ENCODE results near the gene FARP2. TPM values are rescaled to one million over a fixed set of nuclear protein-coding genes. Genes with fewer than 3 reads are reported as not detected.

Gene FARP2
- total and polyA plus RNA-seq, 2 of the 13 experiments (the other 11 are each of a cell fraction or from before 2014, with no cell fraction given): 28.0 to 45.4 TPM

GRCh38 chr2:241479026-241479898, 123.2 kb downstream of the FARP2 start (continued):
- TF ChIP-seq THAP7 (CRISPR knock-in tag; IDR thresholded peaks at IDR 0.05) (peak; percentile 80; the same call in 1 of the 2 replicates), ZNF143 (CRISPR knock-in tag; IDR thresholded peaks at IDR 0.05) (no peak), IKZF5 (CRISPR knock-in tag; IDR thresholded peaks at IDR 0.05) (peak; percentile 43; the same call in 1 of the 2 replicates), NCOR1 (IDR thresholded peaks at IDR 0.05; ENCODE audit: borderline replicate concordance, low read length) (peak; percentile 66; the same call in 1 of the 2 replicates), CREBL2 (CRISPR knock-in tag; IDR thresholded peaks at IDR 0.05; ENCODE audit: borderline replicate concordance) (no peak), ZKSCAN1 (IDR thresholded peaks at IDR 0.05; ENCODE audit: low read length) (no peak), POLR2G (IDR thresholded peaks at IDR 0.05; ENCODE audit: low read depth, low read length) (0 out of 2 replicates have a peak, but pooled peaks have one; percentile 26), GMEB2 (CRISPR knock-in tag; IDR thresholded peaks at IDR 0.05; ENCODE audit: low read depth) (no peak), TERF1 (CRISPR knock-in tag; IDR thresholded peaks at IDR 0.05) (no peak), ZSCAN25 (CRISPR knock-in tag; IDR thresholded peaks at IDR 0.05) (0 out of 2 replicates have a peak, but pooled peaks have one; percentile 17), ETV5 (CRISPR knock-in tag; IDR thresholded peaks at IDR 0.05; ENCODE audit: borderline replicate concordance) (peak; percentile 44; the same call in 1 of the 2 replicates), IKZF1 (IDR thresholded peaks at IDR 0.05) (no peak), ZNF549 (CRISPR knock-in tag; IDR thresholded peaks at IDR 0.05) (no peak), SALL1 (CRISPR knock-in tag; IDR thresholded peaks at IDR 0.05) (peak; percentile 55; the same call in 1 of the 2 replicates), HDAC6 (IDR thresholded peaks at IDR 0.05; ENCODE audit: low read depth, low read length) (no peak), KDM6A (CRISPR knock-in tag; IDR thresholded peaks at IDR 0.05; ENCODE audit: low read depth) (peak; percentile 26; the same call in 1 of the 2 replicates), ZNF777 (CRISPR knock-in tag; IDR thresholded peaks at IDR 0.05) (no peak), TFE3 (CRISPR knock-in tag; IDR thresholded peaks at IDR 0.05) (no peak), RBFOX2 (IDR thresholded peaks at IDR 0.05; ENCODE audit: low read depth, low read length) (no peak), ISL2 (CRISPR knock-in tag; IDR thresholded peaks at IDR 0.05) (0 out of 2 replicates have a peak, but pooled peaks have one; percentile 31), CSRNP2 (CRISPR knock-in tag; conservative IDR thresholded peaks at IDR 0.05; ENCODE audit: low read depth) (no peak)

Data from HepG2 (cell line).